ENCODE data around the gene ADAP1. TPM values are rescaled to one million over a fixed set of nuclear protein-coding genes. Genes with fewer than 3 reads are reported as not detected.

ADAP1 gene
- total RNA-seq, 1 donor from 2014 or later, result 5.2 TPM

DNA sequence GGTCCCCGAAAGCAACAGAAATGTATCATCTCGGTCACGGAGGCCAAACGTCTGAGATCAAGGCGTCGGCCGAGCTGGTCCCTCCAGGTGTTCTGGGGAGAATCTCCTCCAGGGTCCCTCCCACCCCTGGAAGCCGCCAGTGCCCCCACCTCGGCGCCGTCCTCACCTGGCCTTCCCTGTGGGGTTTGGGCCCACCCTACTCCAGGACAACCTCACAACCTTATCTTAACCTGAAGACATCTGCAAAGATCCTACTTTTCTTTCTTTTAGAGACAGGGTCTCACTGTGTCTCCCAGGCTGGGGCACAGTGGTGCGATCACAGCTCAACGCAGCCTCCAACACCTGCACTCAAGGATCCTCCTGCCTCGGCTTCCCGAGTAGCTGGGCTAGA, 33.4 kb downstream of the ADAP1 start:
- TF ChIP-seq, protein P1, sequence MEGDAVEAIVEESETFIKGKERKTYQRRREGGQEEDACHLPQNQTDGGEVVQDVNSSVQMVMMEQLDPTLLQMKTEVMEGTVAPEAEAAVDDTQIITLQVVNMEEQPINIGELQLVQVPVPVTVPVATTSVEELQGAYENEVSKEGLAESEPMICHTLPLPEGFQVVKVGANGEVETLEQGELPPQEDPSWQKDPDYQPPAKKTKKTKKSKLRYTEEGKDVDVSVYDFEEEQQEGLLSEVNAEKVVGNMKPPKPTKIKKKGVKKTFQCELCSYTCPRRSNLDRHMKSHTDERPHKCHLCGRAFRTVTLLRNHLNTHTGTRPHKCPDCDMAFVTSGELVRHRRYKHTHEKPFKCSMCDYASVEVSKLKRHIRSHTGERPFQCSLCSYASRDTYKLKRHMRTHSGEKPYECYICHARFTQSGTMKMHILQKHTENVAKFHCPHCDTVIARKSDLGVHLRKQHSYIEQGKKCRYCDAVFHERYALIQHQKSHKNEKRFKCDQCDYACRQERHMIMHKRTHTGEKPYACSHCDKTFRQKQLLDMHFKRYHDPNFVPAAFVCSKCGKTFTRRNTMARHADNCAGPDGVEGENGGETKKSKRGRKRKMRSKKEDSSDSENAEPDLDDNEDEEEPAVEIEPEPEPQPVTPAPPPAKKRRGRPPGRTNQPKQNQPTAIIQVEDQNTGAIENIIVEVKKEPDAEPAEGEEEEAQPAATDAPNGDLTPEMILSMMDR (conservative IDR thresholded peaks at IDR 0.05), result no peak
- Mint-ChIP-seq H3K9me3 (no peaks in the 10 kb centered on the region), H3K4me1 (peaks cover 5% of the 10 kb centered on the region), H3K36me3 (ENCODE audit: low read depth) (no peaks in the 10 kb centered on the region), H3K4me3 (no peak overlapping the region), H3K27ac (ENCODE audit: unreplicated experiment) (no peak overlapping the region), H3K27me3 (ENCODE audit: low read depth) (no peaks in the 10 kb centered on the region)
- DNase-seq (ENCODE audit: low read depth, low spot score), result no peak

DNA sequence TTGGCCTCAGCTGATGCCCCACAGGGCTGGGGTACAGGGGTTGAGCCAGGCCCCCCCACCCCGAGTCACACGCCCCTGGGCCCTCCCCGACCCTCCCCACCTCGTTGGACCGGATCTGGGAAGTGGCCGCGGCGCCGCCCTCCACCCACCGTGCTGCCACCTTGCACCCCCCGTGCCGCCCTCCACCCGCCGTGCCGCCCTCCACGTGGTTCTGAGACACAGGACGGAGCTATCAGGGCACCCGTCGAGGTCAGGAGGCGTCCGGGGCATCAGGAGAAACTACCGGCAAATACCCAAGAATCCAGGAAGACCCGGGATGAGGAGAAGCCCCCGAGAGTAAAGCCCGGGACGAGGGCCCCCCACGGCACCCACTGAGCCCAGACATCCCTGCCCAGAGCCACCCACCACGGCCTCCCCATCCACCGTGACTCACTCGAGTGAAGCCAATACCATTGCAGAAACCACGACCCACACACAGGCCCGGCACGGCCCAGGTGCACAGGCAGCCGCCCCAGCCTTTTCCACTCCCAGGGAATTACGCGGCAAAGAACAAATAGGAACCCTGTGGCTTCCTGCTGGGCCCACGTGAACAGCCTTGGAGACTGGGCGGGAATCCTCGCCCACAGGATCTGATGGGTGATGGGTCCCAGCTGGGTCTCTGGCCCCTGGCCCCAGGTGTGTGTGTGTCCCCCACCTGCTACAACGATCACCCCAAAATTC, 34.0 kb downstream of the ADAP1 start:
- Mint-ChIP-seq H3K4me1 (peaks cover 10% of the 10 kb centered on the region), H3K4me3 (no peak overlapping the region), H3K36me3 (ENCODE audit: low read depth) (no peaks in the 10 kb centered on the region), H3K9me3 (no peaks in the 10 kb centered on the region), H3K27ac (ENCODE audit: unreplicated experiment) (no peak overlapping the region), H3K27me3 (ENCODE audit: low read depth) (no peaks in the 10 kb centered on the region)
- DNase-seq (ENCODE audit: low read depth, low spot score), result no peak
- TF ChIP-seq, protein P1 (conservative IDR thresholded peaks at IDR 0.05), result no peak

- TF ChIP-seq, protein P1 (conservative IDR thresholded peaks at IDR 0.05), result no peak
- Mint-ChIP-seq H3K36me3 (ENCODE audit: low read depth) (no peaks in the 10 kb centered on the region), H3K27ac (ENCODE audit: unreplicated experiment) (no peak overlapping the region), H3K4me3 (no peak overlapping the region), H3K4me1 (peaks cover 16% of the 10 kb centered on the region), H3K9me3 (no peaks in the 10 kb centered on the region), H3K27me3 (ENCODE audit: low read depth) (no peaks in the 10 kb centered on the region)
- DNase-seq (ENCODE audit: low read depth, low spot score), result no peak
Observed at GRCh38 chr7:919924-920341, 34.5 kb downstream of the ADAP1 start.

DNA sequence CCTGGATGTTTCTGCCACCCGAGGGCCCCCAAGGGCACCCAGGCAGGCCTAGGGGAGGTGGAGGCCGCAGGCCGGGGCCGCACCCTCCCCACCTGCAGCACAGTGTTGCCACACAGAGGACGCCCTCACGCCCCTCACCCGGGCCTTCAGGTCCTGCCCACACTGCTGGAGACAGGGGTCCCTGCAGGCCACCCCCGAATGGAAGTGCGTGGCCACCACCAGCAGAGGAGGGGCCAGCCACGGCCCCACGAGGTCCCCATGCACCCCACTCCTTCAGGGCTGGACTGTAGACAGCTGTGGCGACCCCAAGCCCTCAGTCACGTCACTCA, 35.4 kb downstream of the ADAP1 start:
- TF ChIP-seq, protein P1 (conservative IDR thresholded peaks at IDR 0.05), result no peak
- DNase-seq (ENCODE audit: low read depth, low spot score), result no peak
- Mint-ChIP-seq H3K27me3 (ENCODE audit: low read depth) (no peaks in the 10 kb centered on the region), H3K4me1 (peaks cover 16% of the 10 kb centered on the region), H3K4me3 (no peak overlapping the region), H3K27ac (ENCODE audit: unreplicated experiment) (no peak overlapping the region), H3K36me3 (ENCODE audit: low read depth) (no peaks in the 10 kb centered on the region), H3K9me3 (no peaks in the 10 kb centered on the region)

DNA sequence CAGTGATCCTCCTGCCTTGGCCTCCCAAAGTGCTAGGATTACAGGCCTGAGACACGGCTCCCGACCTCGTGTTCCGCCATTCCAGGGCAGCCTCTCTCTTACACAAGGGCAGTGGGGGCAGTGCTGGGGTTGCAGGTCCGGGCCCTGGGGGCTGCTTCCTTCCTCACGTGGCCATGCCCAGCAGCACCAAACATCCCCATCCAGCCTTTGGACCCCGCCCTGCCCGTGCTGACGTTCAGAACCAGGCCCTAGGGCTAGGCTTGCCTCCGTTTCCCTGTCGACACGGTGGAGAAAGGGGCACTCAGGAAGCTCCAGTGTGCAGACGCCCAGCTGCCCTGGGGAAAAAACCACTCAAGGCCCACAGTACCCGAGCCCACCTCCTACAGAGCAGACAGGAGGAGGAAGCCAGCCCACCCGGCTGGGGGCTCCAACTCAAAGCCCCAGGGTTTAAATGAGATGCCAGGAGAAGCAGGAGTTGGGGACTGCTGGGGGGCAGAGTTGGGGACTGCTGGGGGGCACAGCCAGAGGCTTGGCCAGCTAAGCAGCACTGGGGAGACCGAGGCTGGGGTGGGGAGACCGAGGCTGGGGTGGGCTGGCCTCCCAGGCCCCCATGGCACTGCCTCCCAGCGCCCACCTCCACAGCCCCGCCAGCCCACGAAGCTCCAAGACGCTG, 35.9 kb downstream of the ADAP1 start:
- H3K9me3 Mint-ChIP-seq, result no peaks in the 10 kb centered on the region
- H3K27ac Mint-ChIP-seq (ENCODE audit: unreplicated experiment), result no peak overlapping the region
- H3K36me3 Mint-ChIP-seq (ENCODE audit: low read depth), result no peaks in the 10 kb centered on the region
- no peak for DNase-seq (ENCODE audit: low read depth, low spot score)
- H3K4me1 Mint-ChIP-seq, result peaks cover 16% of the 10 kb centered on the region
- TF ChIP-seq, protein P1 (conservative IDR thresholded peaks at IDR 0.05), result no peak
- H3K27me3 Mint-ChIP-seq (ENCODE audit: low read depth), result no peaks in the 10 kb centered on the region
- no peak overlapping the region for H3K4me3 Mint-ChIP-seq
